H1 (cell line): Measurements from ENCODE around the gene OR5L1.

Experiments used
- EGR1 ChIP-seq: IDR thresholded peaks from 2 replicates; pipeline ENCODE4 v1.6.1; 2011; ENCODE audit warnings: low read depth, low read length, borderline replicate concordance
- ZNF274 ChIP-seq: IDR thresholded peaks from 2 replicates; pipeline ENCODE4 v1.7.0; 2012; ENCODE audit warnings: low read length, borderline replicate concordance; ENCODE audit errors: extremely low read depth
- TF ChIP-seq, protein P1 (sequence below), 3 experiments: IDR thresholded peaks; 1 replicate in 2 of 3; 2 replicates in 1 of 3; pipeline versions ENCODE4 v1.5.1 to v1.6.1; 2011; ENCODE audit warnings: low read length in 3 of 3, mild to moderate bottlenecking in 3 of 3, inconsistent platforms in 2 of 3, low read depth in 1 of 3, moderate library complexity in 1 of 3; ENCODE audit not compliant: insufficient read depth in 1 of 3; ENCODE audit errors: control extremely low read depth in 1 of 3
- TF ChIP-seq, protein P2 (sequence below): IDR thresholded peaks from 2 replicates; pipeline ENCODE4 v1.6.1; 2011; ENCODE audit warnings: low read length, improper control_type of control experiment

DNA sequence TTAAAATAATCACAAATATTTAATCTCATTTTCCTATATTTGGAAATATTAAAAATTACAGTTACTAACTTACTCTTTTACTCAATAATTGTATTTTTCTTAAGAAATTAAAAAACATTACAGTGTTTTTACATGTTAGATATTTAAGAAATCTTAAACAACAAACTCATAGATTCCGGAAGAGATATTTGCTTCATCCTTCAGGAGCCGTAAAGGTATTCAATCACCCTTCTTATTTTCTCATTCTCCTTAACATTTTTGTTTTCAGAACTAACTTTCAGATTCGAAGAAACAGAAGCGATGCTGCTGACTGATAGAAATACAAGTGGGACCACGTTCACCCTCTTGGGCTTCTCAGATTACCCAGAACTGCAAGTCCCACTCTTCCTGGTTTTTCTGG lies 8.2 kb downstream of the OR5L1 start, which contains the start of gene OR5D18:
- TF ChIP-seq, protein P1, sequence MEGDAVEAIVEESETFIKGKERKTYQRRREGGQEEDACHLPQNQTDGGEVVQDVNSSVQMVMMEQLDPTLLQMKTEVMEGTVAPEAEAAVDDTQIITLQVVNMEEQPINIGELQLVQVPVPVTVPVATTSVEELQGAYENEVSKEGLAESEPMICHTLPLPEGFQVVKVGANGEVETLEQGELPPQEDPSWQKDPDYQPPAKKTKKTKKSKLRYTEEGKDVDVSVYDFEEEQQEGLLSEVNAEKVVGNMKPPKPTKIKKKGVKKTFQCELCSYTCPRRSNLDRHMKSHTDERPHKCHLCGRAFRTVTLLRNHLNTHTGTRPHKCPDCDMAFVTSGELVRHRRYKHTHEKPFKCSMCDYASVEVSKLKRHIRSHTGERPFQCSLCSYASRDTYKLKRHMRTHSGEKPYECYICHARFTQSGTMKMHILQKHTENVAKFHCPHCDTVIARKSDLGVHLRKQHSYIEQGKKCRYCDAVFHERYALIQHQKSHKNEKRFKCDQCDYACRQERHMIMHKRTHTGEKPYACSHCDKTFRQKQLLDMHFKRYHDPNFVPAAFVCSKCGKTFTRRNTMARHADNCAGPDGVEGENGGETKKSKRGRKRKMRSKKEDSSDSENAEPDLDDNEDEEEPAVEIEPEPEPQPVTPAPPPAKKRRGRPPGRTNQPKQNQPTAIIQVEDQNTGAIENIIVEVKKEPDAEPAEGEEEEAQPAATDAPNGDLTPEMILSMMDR (IDR thresholded peaks at IDR 0.05; ENCODE audit: control extremely low read depth in 1 of 3, insufficient read depth in 1 of 3, low read depth in 1 of 3, low read length in 3 of 3): no peak
- no peak for TF ChIP-seq ZNF274
- TF ChIP-seq, protein P2, sequence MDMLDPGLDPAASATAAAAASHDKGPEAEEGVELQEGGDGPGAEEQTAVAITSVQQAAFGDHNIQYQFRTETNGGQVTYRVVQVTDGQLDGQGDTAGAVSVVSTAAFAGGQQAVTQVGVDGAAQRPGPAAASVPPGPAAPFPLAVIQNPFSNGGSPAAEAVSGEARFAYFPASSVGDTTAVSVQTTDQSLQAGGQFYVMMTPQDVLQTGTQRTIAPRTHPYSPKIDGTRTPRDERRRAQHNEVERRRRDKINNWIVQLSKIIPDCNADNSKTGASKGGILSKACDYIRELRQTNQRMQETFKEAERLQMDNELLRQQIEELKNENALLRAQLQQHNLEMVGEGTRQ: no peak
- TF ChIP-seq EGR1: no peak
